SK-N-SH (cell line): ENCODE data around the gene NRG3. TPM values are rescaled to one million over a fixed set of nuclear protein-coding genes. Genes with fewer than 3 reads are reported as not detected.

Experiments
- CTCF ChIA-PET: fragments of 300-600, 350-600 bp; formaldehyde crosslinking; extraction: SDS; loops from one replicate; lab custom pipeline; 2021; lab: Yijun Ruan, JAX
- POLR2A ChIA-PET: fragments of 350-600 bp; sonication (Branson Sonifier 250); formaldehyde crosslinking; extraction: SDS; loops from one replicate; lab custom pipeline; 2020; ENCODE audit warnings: antibody characterized with exemption, inconsistent platforms; lab: Yijun Ruan, JAX
- DNase-seq: peaks from one replicate; pipeline ENCODE4 v3.0.0; 2012
- H2AFZ ChIP-seq: fragments of 200-600 bp; sonication (generic); 2 replicates; pipeline ENCODE4 v1.8.1; 2016; ENCODE audit warnings: antibody characterized with exemption, mild to moderate bottlenecking, low read depth
- H3F3A ChIP-seq: fragments of 200-600 bp; sonication (generic); replicated peaks from 2 replicates; pipeline ENCODE3; 2016; ENCODE audit warnings: antibody characterized with exemption, mild to moderate bottlenecking; ENCODE audit not compliant: insufficient read depth
- H3K27ac ChIP-seq, 2 experiments: fragments of 200-500 bp in 1 of 2; fragments of 200-600 bp in 1 of 2; sonication (Bioruptor generic) in 1 of 2; sonication (generic), shearing (Covaris generic) in 1 of 2; 2 replicates each; pipeline versions ENCODE4 v1.5.1 to v1.6.1; 2014 to 2016; ENCODE audit warnings: low read depth in 2 of 2, inconsistent platforms in 1 of 2, low read length in 1 of 2, mild to moderate bottlenecking in 1 of 2, mixed read lengths in 1 of 2
- H3K27me3 ChIP-seq: fragments of 200-600 bp; sonication (generic), shearing (Covaris generic); 2 replicates; pipeline ENCODE4 v1.6.1; 2016; ENCODE audit warnings: mixed run types; ENCODE audit not compliant: insufficient read depth
- H3K36me3 ChIP-seq, 2 experiments: fragments of 200-500 bp in 1 of 2; fragments of 200-600 bp in 1 of 2; sonication (Bioruptor generic) in 1 of 2; sonication (generic) in 1 of 2; replicated peaks in 1 of 2; 2 replicates each; pipeline versions ENCODE3 to v1.5.1; 2014 to 2016; ENCODE audit warnings: low read length in 1 of 2, mild to moderate bottlenecking in 1 of 2; ENCODE audit not compliant: insufficient read depth in 2 of 2, control insufficient read depth in 1 of 2
- H3K4me1 ChIP-seq, 2 experiments: fragments of 200-500 bp in 1 of 2; fragments of 200-600 bp in 1 of 2; sonication (Bioruptor generic) in 1 of 2; sonication (generic), shearing (Covaris generic) in 1 of 2; 2 replicates each; pipeline versions ENCODE4 v1.5.1 to v1.6.1; 2014 to 2016; ENCODE audit warnings: low read depth in 1 of 2, low read length in 1 of 2, mixed run types in 1 of 2; ENCODE audit not compliant: insufficient read depth in 2 of 2, control insufficient read depth in 1 of 2
- H3K4me2 ChIP-seq: fragments of 200-600 bp; sonication (generic), shearing (Covaris generic); 2 replicates; pipeline ENCODE4 v1.6.1; 2017; ENCODE audit warnings: mixed run types
- H3K4me3 ChIP-seq, 2 experiments: fragments of 200-500 bp in 1 of 2; fragments of 200-600 bp in 1 of 2; sonication (Bioruptor generic) in 1 of 2; sonication (generic), shearing (Covaris generic) in 1 of 2; 2 replicates each; pipeline versions ENCODE4 v1.5.1 to v1.8.1; 2014 to 2016; ENCODE audit warnings: low read depth in 2 of 2, inconsistent platforms in 1 of 2, low read length in 1 of 2, mild to moderate bottlenecking in 1 of 2, mixed read lengths in 1 of 2, moderate library complexity in 1 of 2
- H3K79me2 ChIP-seq: fragments of 200-600 bp; sonication (generic); 2 replicates; pipeline ENCODE4 v1.8.1; 2017; ENCODE audit warnings: mild to moderate bottlenecking; ENCODE audit not compliant: insufficient read depth
- H3K9ac ChIP-seq: fragments of 200-600 bp; sonication (generic); 2 replicates; pipeline ENCODE4 v1.6.1; 2017; ENCODE audit warnings: mixed run types
- H3K9me2 ChIP-seq: fragments of 200-600 bp; sonication (generic); 2 replicates; pipeline ENCODE4 v1.6.1; 2017; ENCODE audit warnings: mixed run types
- H3K9me3 ChIP-seq: fragments of 200-600 bp; sonication (generic); 2 replicates; pipeline ENCODE4 v1.6.1; 2017; ENCODE audit warnings: mixed run types, mild to moderate bottlenecking, moderate library complexity
- H4K20me1 ChIP-seq: fragments of 200-600 bp; sonication (generic); 2 replicates; pipeline ENCODE4 v1.6.1; 2017; ENCODE audit warnings: mild to moderate bottlenecking, mixed run types; ENCODE audit not compliant: insufficient read depth
- CHD2 ChIP-seq: fragments of 150-350 bp; IDR thresholded peaks from 2 replicates; pipeline ENCODE4 v1.6.1; 2018; ENCODE audit warnings: low read length; ENCODE audit not compliant: partially characterized antibody
- ELF1 ChIP-seq: IDR thresholded peaks from 2 replicates; pipeline ENCODE4 v1.4.0; 2012
- FOXM1 ChIP-seq: IDR thresholded peaks from 2 replicates; pipeline ENCODE4 v1.4.0; 2012; ENCODE audit warnings: low read depth, mild to moderate bottlenecking
- MEF2A ChIP-seq: IDR thresholded peaks from 2 replicates; pipeline ENCODE4 v1.4.0; 2012; ENCODE audit warnings: low read depth, borderline replicate concordance
- NFIC ChIP-seq: IDR thresholded peaks from 2 replicates; pipeline ENCODE4 v1.4.0; 2012; ENCODE audit warnings: borderline replicate concordance
- RAD21 ChIP-seq: IDR thresholded peaks from 2 replicates; pipeline ENCODE4 v1.6.1; 2012; ENCODE audit warnings: mild to moderate bottlenecking, low read length
- RCOR1 ChIP-seq: fragments of 150-350 bp; IDR thresholded peaks from 2 replicates; pipeline ENCODE4 v1.6.1; 2017; ENCODE audit warnings: antibody characterized with exemption, low read length
- RXRA ChIP-seq: IDR thresholded peaks from 2 replicates; pipeline ENCODE4 v1.4.0; 2012; ENCODE audit warnings: low read depth, mild to moderate bottlenecking, borderline replicate concordance
- SMC3 ChIP-seq: IDR thresholded peaks from 2 replicates; pipeline ENCODE4 v1.6.1; 2012; ENCODE audit warnings: low read depth, low read length, improper control_type of control experiment
- TAF1 ChIP-seq: IDR thresholded peaks from 2 replicates; pipeline ENCODE4 v1.6.1; 2012; ENCODE audit warnings: low read depth, mild to moderate bottlenecking, low read length, moderate library complexity, borderline replicate concordance
- TCF12 ChIP-seq: IDR thresholded peaks from 2 replicates; pipeline ENCODE4 v1.4.0; 2012
- WGBS: methylation state at CpG from one replicate; pipeline ENCODE4 v1.1.6; 2017; ENCODE audit warnings: low lambda C conversion rate; 5-methylcytosine and 5-hydroxymethylcytosine counted together
- polyA plus RNA-seq, 3 experiments: library from polyadenylated mRNA; depleted of rRNA; stranded (reverse); fragments of >200 nt; gene quantifications; 2 replicates each; pipeline ENCODE4 v1.2.3, GENCODE V29; 2012
- TF ChIP-seq, protein P1 (sequence below): IDR thresholded peaks from 2 replicates; pipeline ENCODE4; 2012
- TF ChIP-seq, protein P2 (sequence below): fragments of 150-350 bp; IDR thresholded peaks from 2 replicates; pipeline ENCODE4 v1.6.1; 2016; ENCODE audit warnings: mild to moderate bottlenecking, low read depth, low read length
- TF ChIP-seq, protein P3 (sequence below): fragments of 150-350 bp; IDR thresholded peaks from 2 replicates; pipeline ENCODE4 v1.6.1; 2017; ENCODE audit warnings: antibody characterized with exemption, low read length, low read depth, borderline replicate concordance
- TF ChIP-seq, protein P4 (sequence below): IDR thresholded peaks from 2 replicates; pipeline ENCODE4 v1.4.0; 2012; ENCODE audit warnings: low read depth, borderline replicate concordance
- TF ChIP-seq, protein P5 (sequence below): IDR thresholded peaks from 2 replicates; pipeline ENCODE4 v1.4.0; 2012; ENCODE audit warnings: low read depth, borderline replicate concordance

The NRG3 gene
- polyA plus RNA-seq, 1 of the 3 experiments (the other 2 are of a cell fraction): 0.03 TPM

DNA sequence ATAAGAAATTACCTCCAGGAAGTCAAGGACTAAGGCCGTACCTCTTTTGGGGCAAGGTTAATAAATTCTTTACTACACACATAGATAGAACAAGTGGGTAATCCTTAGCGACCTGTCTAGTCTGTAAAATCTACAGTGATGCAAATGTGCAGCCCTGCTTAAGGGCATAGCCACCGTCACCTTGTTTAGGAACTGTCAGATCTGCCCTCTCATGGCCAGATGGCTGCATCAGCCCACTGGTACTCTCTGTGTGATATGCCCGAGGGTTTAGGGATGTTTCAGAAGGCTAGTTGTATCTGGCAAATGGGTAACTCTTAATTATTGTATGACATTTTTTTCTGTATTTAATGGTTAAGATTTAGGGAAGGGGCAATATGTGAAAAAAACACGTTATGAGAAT is 74.3 kb downstream of the NRG3 start (continued):
- TF ChIP-seq, protein P1, sequence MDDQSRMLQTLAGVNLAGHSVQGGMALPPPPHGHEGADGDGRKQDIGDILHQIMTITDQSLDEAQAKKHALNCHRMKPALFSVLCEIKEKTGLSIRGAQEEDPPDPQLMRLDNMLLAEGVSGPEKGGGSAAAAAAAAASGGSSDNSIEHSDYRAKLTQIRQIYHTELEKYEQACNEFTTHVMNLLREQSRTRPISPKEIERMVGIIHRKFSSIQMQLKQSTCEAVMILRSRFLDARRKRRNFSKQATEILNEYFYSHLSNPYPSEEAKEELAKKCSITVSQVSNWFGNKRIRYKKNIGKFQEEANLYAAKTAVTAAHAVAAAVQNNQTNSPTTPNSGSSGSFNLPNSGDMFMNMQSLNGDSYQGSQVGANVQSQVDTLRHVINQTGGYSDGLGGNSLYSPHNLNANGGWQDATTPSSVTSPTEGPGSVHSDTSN: no peak
- TF ChIP-seq MEF2A (no peak), NFIC (no peak), TAF1 (no peak)
- TF ChIP-seq, protein P2, sequence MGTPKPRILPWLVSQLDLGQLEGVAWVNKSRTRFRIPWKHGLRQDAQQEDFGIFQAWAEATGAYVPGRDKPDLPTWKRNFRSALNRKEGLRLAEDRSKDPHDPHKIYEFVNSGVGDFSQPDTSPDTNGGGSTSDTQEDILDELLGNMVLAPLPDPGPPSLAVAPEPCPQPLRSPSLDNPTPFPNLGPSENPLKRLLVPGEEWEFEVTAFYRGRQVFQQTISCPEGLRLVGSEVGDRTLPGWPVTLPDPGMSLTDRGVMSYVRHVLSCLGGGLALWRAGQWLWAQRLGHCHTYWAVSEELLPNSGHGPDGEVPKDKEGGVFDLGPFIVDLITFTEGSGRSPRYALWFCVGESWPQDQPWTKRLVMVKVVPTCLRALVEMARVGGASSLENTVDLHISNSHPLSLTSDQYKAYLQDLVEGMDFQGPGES: no peak
- TF ChIP-seq, all 33 proteins: peak for 0

DNA sequence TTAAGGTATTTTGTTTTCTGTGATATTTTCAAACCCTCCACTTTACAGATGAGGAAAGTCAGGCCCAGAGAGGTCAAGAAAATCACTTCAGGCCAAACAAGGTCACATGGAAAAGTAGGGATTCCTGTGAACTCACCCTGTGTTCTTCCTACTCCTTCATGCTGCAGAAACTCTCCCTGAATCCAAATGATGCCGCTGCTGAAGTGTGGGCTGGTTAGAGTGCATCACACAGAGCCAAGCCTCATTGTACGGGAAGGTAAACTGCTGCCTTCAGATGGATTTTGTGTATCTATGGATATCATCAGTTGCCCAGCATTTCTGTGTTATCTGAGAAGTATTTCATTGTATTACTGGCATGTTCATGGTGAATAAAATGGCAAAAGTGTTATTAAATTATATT is 75.4 kb downstream of the NRG3 start:
- CTCF ChIA-PET: no interaction called here
- H3K9me3 ChIP-seq: no peaks in the 10 kb centered on the region
- no peak overlapping the region for H3K27ac ChIP-seq
- H3K9me2 ChIP-seq: no peaks in the 10 kb centered on the region
- H3K9ac ChIP-seq: no peak overlapping the region
- POLR2A ChIA-PET: no interaction called here
- no peaks in the 10 kb centered on the region for H3K27me3 ChIP-seq
- no peak overlapping the region for H2AFZ ChIP-seq
- H3K4me2 ChIP-seq: no peak overlapping the region
- 4% methylated on average over 2 of the region's 2 CpGs for whole genome bisulfite sequencing
- no peak overlapping the region for H3K4me3 ChIP-seq
- no peaks in the 10 kb centered on the region for H4K20me1 ChIP-seq
- H3K79me2 ChIP-seq: no peaks in the 10 kb centered on the region
- no peaks in the 10 kb centered on the region for H3K36me3 ChIP-seq
- no peaks in the 10 kb centered on the region for H3K4me1 ChIP-seq
- TF ChIP-seq, protein P3, sequence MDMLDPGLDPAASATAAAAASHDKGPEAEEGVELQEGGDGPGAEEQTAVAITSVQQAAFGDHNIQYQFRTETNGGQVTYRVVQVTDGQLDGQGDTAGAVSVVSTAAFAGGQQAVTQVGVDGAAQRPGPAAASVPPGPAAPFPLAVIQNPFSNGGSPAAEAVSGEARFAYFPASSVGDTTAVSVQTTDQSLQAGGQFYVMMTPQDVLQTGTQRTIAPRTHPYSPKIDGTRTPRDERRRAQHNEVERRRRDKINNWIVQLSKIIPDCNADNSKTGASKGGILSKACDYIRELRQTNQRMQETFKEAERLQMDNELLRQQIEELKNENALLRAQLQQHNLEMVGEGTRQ: no peak
- TF ChIP-seq, protein P4, sequence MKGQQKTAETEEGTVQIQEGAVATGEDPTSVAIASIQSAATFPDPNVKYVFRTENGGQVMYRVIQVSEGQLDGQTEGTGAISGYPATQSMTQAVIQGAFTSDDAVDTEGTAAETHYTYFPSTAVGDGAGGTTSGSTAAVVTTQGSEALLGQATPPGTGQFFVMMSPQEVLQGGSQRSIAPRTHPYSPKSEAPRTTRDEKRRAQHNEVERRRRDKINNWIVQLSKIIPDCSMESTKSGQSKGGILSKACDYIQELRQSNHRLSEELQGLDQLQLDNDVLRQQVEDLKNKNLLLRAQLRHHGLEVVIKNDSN: no peak
- TF ChIP-seq SMC3: no peak
- TF ChIP-seq, all 33 proteins: peak for 0
- DNase-seq: no peak
- no peaks in the 10 kb centered on the region for H3F3A ChIP-seq

DNA sequence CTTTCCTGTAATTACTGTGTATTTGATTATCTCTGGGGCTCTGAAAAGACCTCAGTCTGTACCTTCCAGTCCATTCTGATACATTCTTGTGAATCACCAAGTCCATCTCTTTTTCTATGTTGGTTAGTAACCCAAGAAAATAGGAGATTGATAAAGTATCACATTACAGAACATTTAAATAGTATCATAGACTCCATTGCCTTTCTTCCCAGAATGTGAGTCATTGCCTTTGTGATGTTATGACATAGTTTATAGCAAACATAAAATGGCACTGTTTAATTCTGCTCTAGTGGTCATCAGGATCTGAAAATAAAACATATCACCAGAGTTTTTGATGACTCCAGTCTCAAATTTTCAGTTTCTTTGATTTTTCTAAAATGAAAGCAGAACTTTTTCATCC is 78.4 kb downstream of the NRG3 start:
- no peaks in the 10 kb centered on the region for H4K20me1 ChIP-seq
- TF ChIP-seq RXRA: no peak
- no peak for TF ChIP-seq FOXM1
- TF ChIP-seq RCOR1: no peak
- no peak for TF ChIP-seq ELF1
- TF ChIP-seq, protein P2: no peak
- TF ChIP-seq, protein P5, sequence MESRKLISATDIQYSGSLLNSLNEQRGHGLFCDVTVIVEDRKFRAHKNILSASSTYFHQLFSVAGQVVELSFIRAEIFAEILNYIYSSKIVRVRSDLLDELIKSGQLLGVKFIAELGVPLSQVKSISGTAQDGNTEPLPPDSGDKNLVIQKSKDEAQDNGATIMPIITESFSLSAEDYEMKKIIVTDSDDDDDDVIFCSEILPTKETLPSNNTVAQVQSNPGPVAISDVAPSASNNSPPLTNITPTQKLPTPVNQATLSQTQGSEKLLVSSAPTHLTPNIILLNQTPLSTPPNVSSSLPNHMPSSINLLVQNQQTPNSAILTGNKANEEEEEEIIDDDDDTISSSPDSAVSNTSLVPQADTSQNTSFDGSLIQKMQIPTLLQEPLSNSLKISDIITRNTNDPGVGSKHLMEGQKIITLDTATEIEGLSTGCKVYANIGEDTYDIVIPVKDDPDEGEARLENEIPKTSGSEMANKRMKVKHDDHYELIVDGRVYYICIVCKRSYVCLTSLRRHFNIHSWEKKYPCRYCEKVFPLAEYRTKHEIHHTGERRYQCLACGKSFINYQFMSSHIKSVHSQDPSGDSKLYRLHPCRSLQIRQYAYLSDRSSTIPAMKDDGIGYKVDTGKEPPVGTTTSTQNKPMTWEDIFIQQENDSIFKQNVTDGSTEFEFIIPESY: no peak
- no peak for TF ChIP-seq TCF12
- no peak for TF ChIP-seq RAD21
- TF ChIP-seq CHD2: no peak
- TF ChIP-seq, all 33 proteins: peak for 0
- Histone ChIP-seq H2AFZ (no peak overlapping the region), H3K9me2 (no peaks in the 10 kb centered on the region), H3K4me2 (no peak overlapping the region), H3K36me3 (no peaks in the 10 kb centered on the region), H3K27me3 (no peaks in the 10 kb centered on the region), H3K79me2 (no peaks in the 10 kb centered on the region), H3K9ac (no peak overlapping the region), H3K9me3 (no peaks in the 10 kb centered on the region), H3K27ac (no peak overlapping the region), H3F3A (no peaks in the 10 kb centered on the region), H3K4me3 (no peak overlapping the region), H3K4me1 (no peaks in the 10 kb centered on the region)
- POLR2A ChIA-PET: no interaction called here
- DNase-seq: no peak
- CTCF ChIA-PET: no interaction called here
